ENCODE results near the gene NUBPL.

- no peak for TF ChIP-seq GATA2 (IDR thresholded peaks at IDR 0.05; ENCODE audit: low read depth, low read length)
- no peak for TF ChIP-seq GATA3 (IDR thresholded peaks at IDR 0.05; ENCODE audit: low read depth, low read length)
Measured at GRCh38 chr14:31572955-31573354, 11.8 kb downstream of the NUBPL start.

All from SH-SY5Y (cell line).